OCI-LY7 (cell line): ENCODE results near the gene CACNA2D1. TPM values are rescaled to one million over a fixed set of nuclear protein-coding genes. Genes with fewer than 3 reads are reported as not detected.

Experiments used
- BruUV-seq: library from RNA; stranded (reverse); fragments of 400-500 nt; replicated peaks from 2 replicates; lab custom pipeline; 2021; lab: Mats Ljungman, UMichigan
- CTCF ChIA-PET: fragments of 300-600 bp; sonication (Branson Sonifier 250); formaldehyde crosslinking; loops from one replicate; lab custom pipeline; 2022; ENCODE audit warnings: antibody characterized with exemption; ENCODE audit not compliant: unreplicated experiment; lab: Charles Lee
- POLR2A ChIA-PET: fragments of 300-600 bp; sonication (Branson Sonifier 250); formaldehyde crosslinking; loops from one replicate; lab custom pipeline; 2022; ENCODE audit warnings: antibody characterized with exemption; lab: Charles Lee
- DNase-seq: peaks from one replicate; pipeline ENCODE4 v3.0.0-alpha.2; 2015; ENCODE audit warnings: low spot score
- H2AFZ ChIP-seq: fragments of 200-600 bp; sonication (generic), shearing (Covaris generic); 2 replicates; pipeline ENCODE4 v1.6.1; 2014; ENCODE audit warnings: mild to moderate bottlenecking, antibody characterized with exemption, low read length, moderate library complexity
- H3K27ac ChIP-seq: fragments of 200-600 bp; sonication (generic); 2 replicates; pipeline ENCODE4 v1.5.1; 2014; ENCODE audit warnings: mixed run types, low read depth, mild to moderate bottlenecking, moderate library complexity, low read length, inconsistent platforms; ENCODE audit not compliant: poor library complexity, severe bottlenecking
- H3K36me3 ChIP-seq: fragments of 200-600 bp; sonication (generic); 2 replicates; pipeline ENCODE4 v1.6.1; 2014; ENCODE audit warnings: mild to moderate bottlenecking, antibody characterized with exemption, low read length, moderate library complexity, mixed read lengths; ENCODE audit not compliant: insufficient read depth
- H3K4me1 ChIP-seq: fragments of 200-600 bp; sonication (generic); 2 replicates; pipeline ENCODE4 v1.5.1; 2014; ENCODE audit warnings: mild to moderate bottlenecking, low read length; ENCODE audit not compliant: insufficient read depth, poor library complexity, severe bottlenecking
- H3K4me2 ChIP-seq: fragments of 200-600 bp; sonication (generic); 2 replicates; pipeline ENCODE4 v1.6.1; 2014; ENCODE audit warnings: mild to moderate bottlenecking, low read length
- H3K4me3 ChIP-seq: fragments of 200-600 bp; sonication (generic); 2 replicates; pipeline ENCODE4 v1.5.1; 2014; ENCODE audit warnings: mild to moderate bottlenecking, low read depth, low read length; ENCODE audit not compliant: poor library complexity, severe bottlenecking
- H3K79me2 ChIP-seq: fragments of 200-600 bp; sonication (generic); 2 replicates; pipeline ENCODE4 v1.6.1; 2016; ENCODE audit warnings: low read depth, mild to moderate bottlenecking, low read length, moderate library complexity, mixed read lengths; ENCODE audit not compliant: insufficient read depth
- H3K9me2 ChIP-seq: fragments of 200-600 bp; sonication (generic); 2 replicates; pipeline ENCODE4 v1.6.1; 2016; ENCODE audit warnings: mild to moderate bottlenecking, low read length, mixed read lengths; ENCODE audit not compliant: insufficient read depth
- H3K9me3 ChIP-seq: fragments of 200-600 bp; sonication (generic); 2 replicates; pipeline ENCODE4 v1.6.1; 2014; ENCODE audit warnings: mild to moderate bottlenecking, mixed run types, low read length, mixed read lengths
- H4K20me1 ChIP-seq: fragments of 200-600 bp; sonication (generic); 2 replicates; pipeline ENCODE4 v1.6.1; 2014; ENCODE audit warnings: mild to moderate bottlenecking, antibody characterized with exemption, low read length, moderate library complexity, mixed read lengths; ENCODE audit not compliant: insufficient read depth
- CTCF ChIP-seq: fragments of 200-600 bp; sonication (generic); conservative IDR thresholded peaks from 2 replicates; pipeline ENCODE4 v1.5.1; 2014; ENCODE audit warnings: mild to moderate bottlenecking, antibody characterized with exemption, low read length, moderate library complexity, mixed read lengths
- EZH2phosphoT487 ChIP-seq: fragments of 200-600 bp; sonication (generic); IDR thresholded peaks from 2 replicates; pipeline ENCODE4 v1.6.1; 2018; ENCODE audit warnings: low read depth, borderline replicate concordance, mild to moderate bottlenecking, mixed run types, antibody characterized with exemption, low read length, moderate library complexity, mixed read lengths
- intact Hi-C: fragments of 100-400 bp; cut with micrococcal nuclease; formaldehyde crosslinking; loops from one replicate; pipeline ENCODE4 v1.10.0; 2022; ENCODE audit not compliant: unreplicated experiment
- total RNA-seq, 2 experiments: library from RNA; depleted of rRNA in 1 of 2; stranded (reverse); fragments of >200 nt in 1 of 2; shearing (Covaris generic) in 1 of 2; gene quantifications; 2 replicates each; pipeline ENCODE4 v1.2.3, GENCODE V29; 2014 to 2022

Gene CACNA2D1
- total RNA-seq, 2 experiments from 2014 or later, result not detected

- no peak for TF ChIP-seq EZH2phosphoT487
- no peak for TF ChIP-seq CTCF
- Histone ChIP-seq H3K27ac (no peak overlapping the region), H2AFZ (no peak overlapping the region), H3K9me2 (no peaks in the 10 kb centered on the region), H3K79me2 (no peaks in the 10 kb centered on the region), H3K36me3 (no peaks in the 10 kb centered on the region), H4K20me1 (no peaks in the 10 kb centered on the region), H3K4me1 (no peaks in the 10 kb centered on the region), H3K9me3 (no peaks in the 10 kb centered on the region), H3K4me3 (no peak overlapping the region), H3K4me2 (no peak overlapping the region)
- intact Hi-C loops, result no loop called here
- CTCF ChIA-PET, result no interaction called here
- no TSS peak for BruUV-seq
- POLR2A ChIA-PET, result no interaction called here
- DNase-seq, result no peak
Observed at GRCh38 chr7:82081644-82082224, 361.8 kb downstream of the CACNA2D1 start.

GRCh38 chr7:82080254-82080927 is 363.2 kb downstream of the CACNA2D1 start:
- H3K36me3 ChIP-seq, result no peaks in the 10 kb centered on the region
- H3K4me2 ChIP-seq, result no peak overlapping the region
- no peaks in the 10 kb centered on the region for H3K79me2 ChIP-seq
- H3K9me3 ChIP-seq, result no peaks in the 10 kb centered on the region
- no peak for DNase-seq
- H3K9me2 ChIP-seq, result no peaks in the 10 kb centered on the region
- H3K4me1 ChIP-seq, result no peaks in the 10 kb centered on the region
- intact Hi-C loops, result no loop called here
- TF ChIP-seq CTCF (no peak), EZH2phosphoT487 (no peak)
- no peak overlapping the region for H3K27ac ChIP-seq
- H4K20me1 ChIP-seq, result no peaks in the 10 kb centered on the region
- CTCF ChIA-PET, result no interaction called here
- H2AFZ ChIP-seq, result no peak overlapping the region
- no TSS peak for BruUV-seq
- POLR2A ChIA-PET, result interaction anchor here (0.6 to 1.2 kb wide), 3 partner anchors 8 to 47 kb away, joined by 3 to 6 read pairs (median 4); no protein-coding TSS in a partner anchor
- H3K4me3 ChIP-seq, result no peak overlapping the region

GRCh38 chr7:82079527-82079926 is 364.1 kb downstream of the CACNA2D1 start:
- Histone ChIP-seq H3K4me3 (no peak overlapping the region), H3K9me3 (no peaks in the 10 kb centered on the region), H3K36me3 (no peaks in the 10 kb centered on the region), H3K4me2 (no peak overlapping the region), H4K20me1 (no peaks in the 10 kb centered on the region), H3K9me2 (no peaks in the 10 kb centered on the region), H2AFZ (no peak overlapping the region), H3K4me1 (no peaks in the 10 kb centered on the region), H3K79me2 (no peaks in the 10 kb centered on the region), H3K27ac (no peak overlapping the region)
- ChIA-PET CTCF (no interaction called here), POLR2A (interaction anchor here (0.6 kb wide), 1 partner anchor 46 kb away, joined by 3 read pairs; no protein-coding TSS in a partner anchor)
- intact Hi-C loops, result no loop called here
- BruUV-seq, result no TSS peak
- TF ChIP-seq EZH2phosphoT487 (no peak), CTCF (no peak)
- no peak for DNase-seq
